C4-2B (cell line): ENCODE measurements around the gene COG1.

Source experiments
- H3K27ac ChIP-seq: fragments of 450-650 bp; 2 replicates; pipeline ENCODE4 v1.5.1; 2017
- CTCF ChIP-seq: fragments of 450-650 bp; conservative IDR thresholded peaks from 2 replicates; pipeline ENCODE4 v1.5.1; 2017; ENCODE audit warnings: mild to moderate bottlenecking
- ZFX ChIP-seq: fragments of 450-650 bp; IDR thresholded peaks from 2 replicates; pipeline ENCODE4 v1.6.1; 2017

The COG1 gene

GRCh38 chr17:73211745-73212144, 18.9 kb downstream of the COG1 start:
- no peak overlapping the region for H3K27ac ChIP-seq
- TF ChIP-seq CTCF (no peak), ZFX (no peak)

- no peak for TF ChIP-seq CTCF
- no peak for TF ChIP-seq ZFX
- no peak overlapping the region for H3K27ac ChIP-seq
These were observed 21.2 kb downstream of the COG1 start for GRCh38 chr17:73214008-73214407.

GRCh38 chr17:73214851-73215250, 22.0 kb downstream of the COG1 start:
- no peak for TF ChIP-seq ZFX
- no peak for TF ChIP-seq CTCF
- H3K27ac ChIP-seq: peak overlapping the region; percentile 39

- TF ChIP-seq CTCF (peak; percentile 81), ZFX (no peak)
- H3K27ac ChIP-seq: peak overlapping the region; percentile 39
These were observed 22.6 kb downstream of the COG1 start for GRCh38 chr17:73215447-73215846.

- no peak overlapping the region for H3K27ac ChIP-seq
- TF ChIP-seq ZFX: no peak
- TF ChIP-seq CTCF: no peak
These were observed 30.9 kb downstream of the COG1 start for GRCh38 chr17:73223626-73224230.

GRCh38 chr17:73224237-73224636, 31.4 kb downstream of the COG1 start:
- no peak overlapping the region for H3K27ac ChIP-seq
- TF ChIP-seq ZFX: no peak

GRCh38 chr17:73224663-73225305, 31.9 kb downstream of the COG1 start:
- TF ChIP-seq CTCF (no peak), ZFX (no peak)
- H3K27ac ChIP-seq: no peak overlapping the region
